ENCODE measurements around the gene RBBP8NL. TPM values are rescaled to one million over a fixed set of nuclear protein-coding genes. Genes with fewer than 3 reads are reported as not detected.

Gene RBBP8NL
- total RNA-seq, 1 experiment from 2014 or later: not detected

DNA sequence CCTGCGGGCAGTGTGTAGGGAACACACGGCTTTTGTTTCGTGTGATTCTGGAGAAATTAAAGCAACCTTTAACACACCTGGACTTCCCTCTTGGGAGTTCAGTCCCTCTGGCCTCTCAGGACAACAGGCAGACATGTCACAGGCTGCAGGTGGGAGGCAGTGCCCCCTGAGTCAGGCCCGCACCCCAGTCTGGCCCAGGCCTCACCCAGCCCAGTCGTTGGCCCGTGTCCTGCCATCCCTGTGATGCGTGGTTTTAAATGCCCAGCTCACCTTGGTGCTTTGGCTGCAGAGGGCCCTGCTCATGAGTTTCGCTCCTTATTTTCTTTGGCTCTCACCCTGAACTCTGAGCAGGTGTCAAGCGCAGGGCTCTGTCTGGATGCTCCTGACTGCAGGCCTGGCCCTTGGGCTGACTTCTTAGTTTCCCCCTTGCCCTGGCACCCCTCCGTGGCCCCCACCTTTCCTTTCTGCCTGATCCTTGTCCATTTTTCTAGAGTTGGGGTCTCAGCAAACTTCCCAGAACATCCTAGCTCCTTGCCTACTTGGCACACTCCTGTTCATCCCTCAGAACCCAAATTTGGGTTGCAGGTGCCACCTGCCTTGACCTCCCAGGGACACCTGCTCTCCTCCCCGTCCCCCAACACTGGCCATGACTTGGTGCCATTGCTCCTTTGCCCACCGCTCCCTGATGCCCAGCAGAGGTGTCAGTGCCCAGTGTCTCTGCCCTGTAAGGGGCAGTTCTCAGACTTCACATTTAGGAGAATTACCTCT, 18.1 kb downstream of the RBBP8NL start:
- POLR2A ChIA-PET: no interaction called here

DNA sequence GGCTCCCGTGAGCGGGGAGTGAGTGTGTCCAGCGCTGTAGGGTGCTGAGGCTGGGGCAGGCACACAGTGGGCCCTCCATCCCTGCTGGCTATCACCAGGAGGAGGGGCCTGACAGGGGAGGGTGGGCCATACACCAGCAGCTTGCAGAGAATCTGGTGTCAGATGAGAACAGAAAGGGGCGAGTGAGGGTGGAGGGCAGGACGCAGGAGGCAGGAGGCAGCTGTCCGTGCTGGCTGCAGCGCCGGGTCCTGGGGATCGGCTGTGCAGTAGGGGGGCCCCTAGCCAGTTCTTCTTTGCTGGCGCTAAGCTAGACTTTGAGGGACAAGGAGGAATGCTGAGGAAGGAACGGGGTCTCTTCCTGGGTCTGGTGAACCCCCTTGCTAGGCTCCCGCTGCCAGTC, 18.7 kb downstream of the RBBP8NL start:
- H3K4me1 ChIP-seq (ENCODE audit: control insufficient read depth, insufficient read depth, low read length): peaks cover 26% of the 10 kb centered on the region
- no peaks in the 10 kb centered on the region for H3K9me3 ChIP-seq (ENCODE audit: control insufficient read depth, insufficient read depth, low read depth, low read length)
- CTCF ChIA-PET: interaction anchor here (0.6 kb wide), 1 partner anchor 18 kb away, joined by 3 read pairs; no protein-coding TSS in a partner anchor
- POLR2A ChIA-PET: no interaction called here
- no peaks in the 10 kb centered on the region for H3K27me3 ChIP-seq (ENCODE audit: control insufficient read depth, insufficient read depth, low read length)
- no peak for TF ChIP-seq REST (IDR thresholded peaks at IDR 0.05; ENCODE audit: insufficient read depth in 1 of 2, low read depth in 2 of 2, low read length in 1 of 2)
- TF ChIP-seq, protein P1, sequence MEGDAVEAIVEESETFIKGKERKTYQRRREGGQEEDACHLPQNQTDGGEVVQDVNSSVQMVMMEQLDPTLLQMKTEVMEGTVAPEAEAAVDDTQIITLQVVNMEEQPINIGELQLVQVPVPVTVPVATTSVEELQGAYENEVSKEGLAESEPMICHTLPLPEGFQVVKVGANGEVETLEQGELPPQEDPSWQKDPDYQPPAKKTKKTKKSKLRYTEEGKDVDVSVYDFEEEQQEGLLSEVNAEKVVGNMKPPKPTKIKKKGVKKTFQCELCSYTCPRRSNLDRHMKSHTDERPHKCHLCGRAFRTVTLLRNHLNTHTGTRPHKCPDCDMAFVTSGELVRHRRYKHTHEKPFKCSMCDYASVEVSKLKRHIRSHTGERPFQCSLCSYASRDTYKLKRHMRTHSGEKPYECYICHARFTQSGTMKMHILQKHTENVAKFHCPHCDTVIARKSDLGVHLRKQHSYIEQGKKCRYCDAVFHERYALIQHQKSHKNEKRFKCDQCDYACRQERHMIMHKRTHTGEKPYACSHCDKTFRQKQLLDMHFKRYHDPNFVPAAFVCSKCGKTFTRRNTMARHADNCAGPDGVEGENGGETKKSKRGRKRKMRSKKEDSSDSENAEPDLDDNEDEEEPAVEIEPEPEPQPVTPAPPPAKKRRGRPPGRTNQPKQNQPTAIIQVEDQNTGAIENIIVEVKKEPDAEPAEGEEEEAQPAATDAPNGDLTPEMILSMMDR (IDR thresholded peaks at IDR 0.05): no peak
- TF ChIP-seq SIN3A (IDR thresholded peaks at IDR 0.05; ENCODE audit: borderline replicate concordance, insufficient read depth, low read depth, low read length): no peak
- TF ChIP-seq POLR2AphosphoS5 (IDR thresholded peaks at IDR 0.05; ENCODE audit: low read depth, low read length): no peak
- TF ChIP-seq TCF7L2 (IDR thresholded peaks at IDR 0.05; ENCODE audit: low read depth, low read length): no peak
- no TSS peak for BruUV-seq (replicated peaks)
- H3K36me3 ChIP-seq (ENCODE audit: control insufficient read depth, insufficient read depth, low read length): no peaks in the 10 kb centered on the region
- no peak for DNase-seq (ENCODE audit: low read depth, low spot score)
- no peak overlapping the region for H3K4me3 ChIP-seq (ENCODE audit: low read depth in 2 of 2, low read length in 2 of 2)
- in situ Hi-C loops (cut with HindIII; ENCODE audit: low pct_unique_long_range_greater_than_20kb, low sequenced_read_pairs): no loop called here
- H3K27ac ChIP-seq (ENCODE audit: low read length): no peak overlapping the region
- intact Hi-C loops (cut with micrococcal nuclease; ENCODE audit: unreplicated experiment): no loop called here
- ATAC-seq: no peak

More for the DNA sequence above, 18.1 kb downstream of the RBBP8NL start:
- no TSS peak for BruUV-seq (replicated peaks)
- no peaks in the 10 kb centered on the region for H3K9me3 ChIP-seq (ENCODE audit: control insufficient read depth, insufficient read depth, low read depth, low read length)
- H3K4me3 ChIP-seq (ENCODE audit: low read depth in 2 of 2, low read length in 2 of 2): no peak overlapping the region
- intact Hi-C loops (cut with micrococcal nuclease; ENCODE audit: unreplicated experiment) (no loop called here), in situ Hi-C loops (cut with HindIII; ENCODE audit: low pct_unique_long_range_greater_than_20kb, low sequenced_read_pairs) (no loop called here)
- no peak overlapping the region for H3K27ac ChIP-seq (ENCODE audit: low read length)
- CTCF ChIA-PET: interaction anchor here (0.5 to 1.3 kb wide), 8 partner anchors 10 to 436 kb away, joined by 3 to 5 read pairs (median 3); no protein-coding TSS in a partner anchor
- no peak for ATAC-seq
- peaks cover 26% of the 10 kb centered on the region for H3K4me1 ChIP-seq (ENCODE audit: control insufficient read depth, insufficient read depth, low read length)
- no peaks in the 10 kb centered on the region for H3K36me3 ChIP-seq (ENCODE audit: control insufficient read depth, insufficient read depth, low read length)
- H3K27me3 ChIP-seq (ENCODE audit: control insufficient read depth, insufficient read depth, low read length): no peaks in the 10 kb centered on the region
- no peak for TF ChIP-seq REST (IDR thresholded peaks at IDR 0.05; ENCODE audit: insufficient read depth in 1 of 2, low read depth in 2 of 2, low read length in 1 of 2)
- no peak for TF ChIP-seq SIN3A (IDR thresholded peaks at IDR 0.05; ENCODE audit: borderline replicate concordance, insufficient read depth, low read depth, low read length)
- TF ChIP-seq TCF7L2 (IDR thresholded peaks at IDR 0.05; ENCODE audit: low read depth, low read length): no peak
- TF ChIP-seq, protein P1 (IDR thresholded peaks at IDR 0.05): no peak
- TF ChIP-seq POLR2AphosphoS5 (IDR thresholded peaks at IDR 0.05; ENCODE audit: low read depth, low read length): no peak
- no peak for DNase-seq (ENCODE audit: low read depth, low spot score)
